Forelimb muscle (tissue), 1 donor: Measurements from ENCODE around the gene ENGASE. TPM values are rescaled to one million over a fixed set of nuclear protein-coding genes. Genes with fewer than 3 reads are reported as not detected.

Experiments used
- DNase-seq: peaks from one replicate; pipeline ENCODE4 v3.0.0-alpha.2; 2013; ENCODE audit warnings: low read depth
- polyA plus RNA-seq: library from polyadenylated mRNA; unstranded; fragments of 120-200 nt; gene quantifications from one replicate; pipeline ENCODE4 v1.2.1, GENCODE V29; 2013; ENCODE audit not compliant: insufficient read length

ENGASE gene
- polyA plus RNA-seq, 1 donor: 17.9 TPM

DNA sequence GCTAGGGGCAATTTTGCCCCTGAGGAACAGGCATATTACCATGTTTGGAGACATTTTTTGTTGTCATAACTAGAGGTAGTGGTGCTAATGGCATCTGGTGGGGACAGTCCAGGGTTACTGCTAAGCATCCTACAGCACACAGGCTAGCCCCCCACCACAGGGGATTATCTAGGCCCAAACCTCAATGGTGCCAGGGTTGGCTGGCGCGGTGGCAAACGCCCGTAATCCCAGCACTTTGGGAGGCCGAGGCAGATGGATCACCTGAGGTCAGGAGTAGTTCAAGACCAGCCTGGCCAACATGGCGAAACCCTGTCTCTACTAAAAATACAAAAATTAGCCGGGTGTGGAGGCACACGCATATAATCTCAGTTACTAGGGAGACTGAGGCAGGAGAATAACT, 35.5 kb upstream of the ENGASE start:
- DNase-seq: no peak

- no peak for DNase-seq
Measured at GRCh38 chr17:79039886-79040285, 34.7 kb upstream of the ENGASE start.

GRCh38 chr17:79041041-79041570, 33.5 kb upstream of the ENGASE start:
- DNase-seq: no peak

GRCh38 chr17:79041723-79042420, 32.8 kb upstream of the ENGASE start:
- no peak for DNase-seq

DNA sequence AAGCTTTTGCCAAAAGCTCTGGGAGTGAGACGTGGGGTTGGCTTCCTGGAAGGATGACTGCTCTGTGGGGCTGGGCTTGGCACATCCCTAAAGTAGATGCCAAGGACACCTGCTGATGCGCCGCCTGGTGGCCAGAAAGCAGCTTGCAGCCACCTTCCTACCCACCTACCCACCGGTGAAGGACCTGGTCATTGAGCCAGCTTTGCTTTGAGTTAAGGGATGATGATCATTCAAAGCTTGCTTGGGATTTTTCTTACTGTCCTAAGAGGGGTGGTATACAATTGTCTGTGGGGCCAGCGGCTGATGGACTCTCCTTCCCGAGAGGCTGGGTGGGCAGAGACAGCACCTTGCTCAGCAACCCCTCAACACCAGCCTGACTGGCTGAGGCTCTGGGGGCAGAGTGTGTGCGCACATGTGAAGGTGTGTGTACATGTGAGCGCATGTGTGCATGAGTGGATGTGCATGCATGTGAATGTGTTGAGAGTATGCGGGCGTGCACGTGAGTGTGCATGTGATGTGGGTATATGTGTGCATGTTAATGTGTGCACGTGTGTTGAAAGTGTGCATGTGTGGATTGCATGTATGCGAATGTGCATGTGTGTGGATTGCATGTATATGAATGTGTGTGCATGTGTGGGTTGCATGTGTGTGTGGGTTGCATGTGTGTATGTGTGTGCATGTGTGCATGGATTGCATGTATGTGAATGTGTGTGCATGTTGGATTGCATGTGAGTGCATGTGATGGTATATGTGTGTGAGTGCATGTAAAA, 32.0 kb upstream of the ENGASE start:
- no peak for DNase-seq

DNA sequence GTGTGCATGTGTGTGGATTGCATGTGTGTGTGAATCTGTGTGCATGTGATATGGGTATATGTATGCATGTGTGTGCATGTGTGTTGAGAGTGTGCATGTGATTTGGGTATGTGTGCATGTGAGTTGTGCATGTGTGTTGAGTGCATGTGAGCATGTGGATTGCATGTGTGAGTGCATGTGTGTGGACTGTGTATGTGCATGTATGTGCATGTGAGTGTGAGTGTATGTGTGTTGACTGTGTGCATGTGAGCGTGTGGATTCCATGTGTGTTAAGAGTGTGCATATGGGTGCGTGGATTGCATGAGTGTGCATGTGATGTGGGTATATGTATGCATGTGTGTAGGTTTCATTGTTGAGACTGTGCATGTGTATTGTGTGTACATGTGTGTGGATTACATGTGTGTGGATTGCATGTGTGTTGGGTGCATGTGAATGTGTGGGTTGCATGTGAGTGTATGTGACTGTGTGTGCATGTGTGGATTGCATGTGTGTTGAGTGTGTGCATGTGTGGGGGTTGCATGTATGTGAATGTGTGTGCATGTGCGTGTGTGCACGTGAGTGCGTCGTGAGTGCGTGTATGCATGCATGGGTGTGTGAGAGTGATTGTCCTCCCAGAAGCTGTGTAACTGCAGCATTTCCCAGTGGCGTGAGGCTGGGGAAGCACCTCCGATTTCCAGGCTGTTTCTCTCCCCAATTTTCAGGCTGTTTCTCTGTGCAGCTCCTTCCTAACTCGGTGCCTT, 31.3 kb upstream of the ENGASE start:
- DNase-seq: no peak

DNA sequence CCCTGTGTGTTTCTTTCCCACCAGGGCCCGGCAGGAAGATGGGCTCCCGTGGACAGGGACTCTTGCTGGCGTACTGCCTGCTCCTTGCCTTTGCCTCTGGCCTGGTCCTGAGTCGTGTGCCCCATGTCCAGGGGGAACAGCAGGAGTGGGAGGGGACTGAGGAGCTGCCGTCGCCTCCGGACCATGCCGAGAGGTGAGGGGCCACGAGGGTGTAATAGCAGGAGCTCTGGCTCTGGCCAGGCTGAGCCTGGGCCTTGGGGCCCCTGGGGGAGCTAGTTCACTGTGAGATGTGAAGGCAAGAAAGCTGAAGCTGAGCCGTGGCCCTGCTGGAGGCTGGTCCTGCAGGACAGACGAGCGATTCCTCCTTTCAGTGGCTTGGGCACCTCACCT, 30.7 kb upstream of the ENGASE start:
- DNase-seq: no peak

DNA sequence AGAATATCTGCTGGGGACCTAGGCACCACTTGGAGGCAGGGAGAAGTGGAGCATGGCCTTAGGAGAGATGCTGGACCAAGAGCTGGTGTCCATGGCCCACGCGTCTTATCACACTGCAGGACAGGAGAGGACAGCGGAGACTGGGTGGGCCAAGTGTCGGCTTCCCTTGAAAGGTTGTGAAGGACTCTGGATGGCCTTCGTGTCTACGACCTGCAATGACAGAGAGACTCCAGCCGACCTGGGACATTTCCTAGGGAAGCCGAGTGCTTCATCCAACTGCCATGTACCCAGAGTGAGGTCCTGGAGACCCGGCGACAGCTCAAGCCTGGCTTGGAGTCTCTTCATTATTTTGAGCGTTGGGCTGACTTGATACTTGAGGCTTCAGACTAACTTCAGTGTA, 30.2 kb upstream of the ENGASE start:
- DNase-seq: no peak

DNA sequence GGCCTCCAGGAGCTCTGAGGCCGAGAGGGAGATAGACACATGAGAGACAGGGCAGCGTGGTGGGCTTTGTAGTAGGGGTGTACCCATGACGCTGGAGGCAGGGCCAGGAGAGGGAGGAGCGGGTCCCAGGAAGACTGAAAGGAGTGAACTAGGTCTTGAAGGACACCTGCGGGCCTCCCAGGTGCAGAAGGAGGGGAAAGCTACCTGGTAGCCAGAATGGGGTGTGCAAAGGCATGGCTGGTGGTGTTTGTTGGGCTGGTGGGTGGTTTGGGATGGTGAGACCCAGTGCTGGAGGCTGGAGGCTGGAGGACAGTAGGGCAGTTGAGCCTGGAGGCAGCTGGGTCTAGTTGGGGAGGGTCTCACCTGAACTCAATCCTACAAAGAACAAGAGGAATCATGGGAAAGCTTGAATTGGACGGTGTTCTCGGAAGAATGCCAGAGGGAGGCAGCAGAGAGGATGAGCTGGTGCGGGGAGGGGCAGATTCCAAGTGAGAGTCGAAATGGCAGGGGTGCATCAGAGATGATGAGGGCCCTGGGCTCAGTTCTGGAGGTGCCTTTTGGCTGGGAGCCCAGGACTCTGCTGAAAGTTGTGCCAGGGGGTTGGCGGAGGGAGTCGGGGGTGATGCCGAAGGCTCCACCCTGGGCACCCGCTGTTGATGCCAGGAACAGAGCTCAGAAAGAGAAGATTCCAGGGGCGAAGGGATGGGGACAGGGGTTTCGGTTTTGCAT, 29.5 kb upstream of the ENGASE start:
- no peak for DNase-seq

- DNase-seq: no peak
Measured at GRCh38 chr17:79045842-79046196, 28.8 kb upstream of the ENGASE start.

GRCh38 chr17:79046197-79046915, 28.3 kb upstream of the ENGASE start:
- DNase-seq: no peak

- peak; percentile 77 for DNase-seq
Measured at GRCh38 chr17:79046916-79047280, 27.7 kb upstream of the ENGASE start.

- no peak for DNase-seq
Measured at GRCh38 chr17:79047291-79047920, 27.2 kb upstream of the ENGASE start.

DNA sequence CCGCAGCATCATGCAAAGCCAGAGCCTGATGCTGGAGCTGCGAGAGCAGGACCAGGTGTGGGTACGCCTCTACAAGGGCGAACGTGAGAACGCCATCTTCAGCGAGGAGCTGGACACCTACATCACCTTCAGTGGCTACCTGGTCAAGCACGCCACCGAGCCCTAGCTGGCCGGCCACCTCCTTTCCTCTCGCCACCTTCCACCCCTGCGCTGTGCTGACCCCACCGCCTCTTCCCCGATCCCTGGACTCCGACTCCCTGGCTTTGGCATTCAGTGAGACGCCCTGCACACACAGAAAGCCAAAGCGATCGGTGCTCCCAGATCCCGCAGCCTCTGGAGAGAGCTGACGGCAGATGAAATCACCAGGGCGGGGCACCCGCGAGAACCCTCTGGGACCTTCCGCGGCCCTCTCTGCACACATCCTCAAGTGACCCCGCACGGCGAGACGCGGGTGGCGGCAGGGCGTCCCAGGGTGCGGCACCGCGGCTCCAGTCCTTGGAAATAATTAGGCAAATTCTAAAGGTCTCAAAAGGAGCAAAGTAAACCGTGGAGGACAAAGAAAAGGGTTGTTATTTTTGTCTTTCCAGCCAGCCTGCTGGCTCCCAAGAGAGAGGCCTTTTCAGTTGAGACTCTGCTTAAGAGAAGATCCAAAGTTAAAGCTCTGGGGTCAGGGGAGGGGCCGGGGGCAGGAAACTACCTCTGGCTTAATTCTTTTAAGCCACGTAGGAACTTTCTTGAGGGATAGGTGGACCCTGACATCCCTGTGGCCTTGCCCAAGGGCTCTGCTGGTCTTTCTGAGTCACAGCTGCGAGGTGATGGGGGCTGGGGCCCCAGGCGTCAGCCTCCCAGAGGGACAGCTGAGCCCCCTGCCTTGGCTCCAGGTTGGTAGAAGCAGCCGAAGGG, 26.4 kb upstream of the ENGASE start:
- no peak for DNase-seq

DNA sequence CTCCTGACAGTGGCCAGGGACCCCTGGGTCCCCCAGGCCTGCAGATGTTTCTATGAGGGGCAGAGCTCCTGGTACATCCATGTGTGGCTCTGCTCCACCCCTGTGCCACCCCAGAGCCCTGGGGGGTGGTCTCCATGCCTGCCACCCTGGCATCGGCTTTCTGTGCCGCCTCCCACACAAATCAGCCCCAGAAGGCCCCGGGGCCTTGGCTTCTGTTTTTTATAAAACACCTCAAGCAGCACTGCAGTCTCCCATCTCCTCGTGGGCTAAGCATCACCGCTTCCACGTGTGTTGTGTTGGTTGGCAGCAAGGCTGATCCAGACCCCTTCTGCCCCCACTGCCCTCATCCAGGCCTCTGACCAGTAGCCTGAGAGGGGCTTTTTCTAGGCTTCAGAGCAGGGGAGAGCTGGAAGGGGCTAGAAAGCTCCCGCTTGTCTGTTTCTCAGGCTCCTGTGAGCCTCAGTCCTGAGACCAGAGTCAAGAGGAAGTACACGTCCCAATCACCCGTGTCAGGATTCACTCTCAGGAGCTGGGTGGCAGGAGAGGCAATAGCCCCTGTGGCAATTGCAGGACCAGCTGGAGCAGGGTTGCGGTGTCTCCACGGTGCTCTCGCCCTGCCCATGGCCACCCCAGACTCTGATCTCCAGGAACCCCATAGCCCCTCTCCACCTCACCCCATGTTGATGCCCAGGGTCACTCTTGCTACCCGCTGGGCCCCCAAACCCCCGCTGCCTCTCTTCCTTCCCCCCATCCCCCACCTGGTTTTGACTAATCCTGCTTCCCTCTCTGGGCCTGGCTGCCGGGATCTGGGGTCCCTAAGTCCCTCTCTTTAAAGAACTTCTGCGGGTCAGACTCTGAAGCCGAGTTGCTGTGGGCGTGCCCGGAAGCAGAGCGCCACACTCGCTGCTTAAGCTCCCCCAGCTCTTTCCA, 25.5 kb upstream of the ENGASE start:
- DNase-seq: no peak

- no peak for DNase-seq
Measured at GRCh38 chr17:79049821-79050220, 24.8 kb upstream of the ENGASE start.

GRCh38 chr17:79050551-79050950, 24.1 kb upstream of the ENGASE start:
- no peak for DNase-seq

DNA sequence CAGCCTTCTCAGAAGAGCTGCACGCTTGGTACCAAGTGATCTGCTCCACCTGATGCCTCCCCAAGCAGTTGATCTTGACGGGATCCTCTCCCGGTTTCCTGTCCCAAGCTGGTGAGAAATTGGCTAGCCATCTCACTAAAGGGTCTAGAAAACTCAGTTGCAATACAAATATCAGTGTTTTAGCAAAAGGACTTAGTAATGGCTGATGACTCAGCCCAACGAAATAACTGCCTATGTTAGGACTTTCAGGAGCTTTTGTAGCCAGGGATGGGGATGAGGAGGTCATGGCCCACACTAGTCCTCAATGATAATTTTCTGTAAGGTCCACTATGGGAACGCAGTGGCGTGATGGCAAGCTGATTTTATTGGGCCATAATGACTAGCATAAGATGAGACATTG, 23.3 kb upstream of the ENGASE start:
- DNase-seq: no peak

GRCh38 chr17:79052131-79052530, 22.5 kb upstream of the ENGASE start:
- no peak for DNase-seq
